ENCODE measurements around the gene MAST3.
"Not testable (repeated sequence)": the region's sequence is repeated elsewhere in the genome, so short reads cannot be mapped to it uniquely, and the experiment has no call there.

Gene MAST3

GRCh38 chr19:18141031-18141430 lies 43.5 kb downstream of the MAST3 start:
- no peak for DNase-seq

- DNase-seq: no peak
These were observed 46.3 kb downstream of the MAST3 start for GRCh38 chr19:18143902-18144301.

GRCh38 chr19:18144361-18144760 lies 46.8 kb downstream of the MAST3 start:
- DNase-seq: no peak

GRCh38 chr19:18144906-18145305 lies 47.3 kb downstream of the MAST3 start:
- DNase-seq: no peak

GRCh38 chr19:18145391-18145999 lies 47.9 kb downstream of the MAST3 start:
- DNase-seq: no peak

- DNase-seq: no peak
These were observed 49.8 kb downstream of the MAST3 start for GRCh38 chr19:18147396-18147795.

GRCh38 chr19:18149596-18149975 lies 52.0 kb downstream of the MAST3 start:
- DNase-seq: no peak

GRCh38 chr19:18150776-18151624 lies 53.4 kb downstream of the MAST3 start:
- DNase-seq: no peak

- peak; percentile 95 to 96 for DNase-seq
These were observed 54.9 kb downstream of the MAST3 start for GRCh38 chr19:18152442-18152816.

- DNase-seq: peak; percentile 98 to 99
These were observed 55.4 kb downstream of the MAST3 start, which contains the start of gene PIK3R2 for GRCh38 chr19:18152817-18153555. TSS of gene PIK3R2 (plus strand) at chr19:18153163. CDS start at chr19:18155880, 2,717 bp downstream.

GRCh38 chr19:18153556-18154134 lies 56.1 kb downstream of the MAST3 start:
- DNase-seq: no peak

GRCh38 chr19:18155095-18156087 lies 57.8 kb downstream of the MAST3 start:
- DNase-seq: no peak

- no peak for DNase-seq
These were observed 58.7 kb downstream of the MAST3 start for GRCh38 chr19:18156268-18156667.

- peak; percentile 93 to 96 for DNase-seq
These were observed 59.4 kb downstream of the MAST3 start for GRCh38 chr19:18156841-18157464.

- peak; percentile 89 to 96 for DNase-seq
These were observed 60.0 kb downstream of the MAST3 start for GRCh38 chr19:18157465-18158063.

GRCh38 chr19:18158467-18158866 lies 60.9 kb downstream of the MAST3 start:
- no peak for DNase-seq

GRCh38 chr19:18159059-18159616 lies 61.6 kb downstream of the MAST3 start:
- not testable (repeated sequence) for DNase-seq

- no peak for DNase-seq
These were observed 62.2 kb downstream of the MAST3 start for GRCh38 chr19:18159810-18160209.

GRCh38 chr19:18160493-18160970 lies 63.0 kb downstream of the MAST3 start:
- no peak for DNase-seq

- DNase-seq: peak; percentile 63 to 65
These were observed 63.5 kb downstream of the MAST3 start for GRCh38 chr19:18160971-18161635.

Data from NCI-H2081 (cell line).